Upper lobe of right lung (tissue), 1 donor: ENCODE data around the gene SPRR5. TPM values are rescaled to one million over a fixed set of nuclear protein-coding genes. Genes with fewer than 3 reads are reported as not detected.

Experiments used
- ATAC-seq: fragments of 200-7000 bp; cut with Tn5 transposase; one replicate; pipeline ENCODE4 v1.9.1; 2020; ENCODE audit warnings: mild to moderate bottlenecking, moderate library complexity
- DNase-seq: peaks from one replicate; pipeline ENCODE4 v3.0.0-alpha.2; 2020
- H3K27ac ChIP-seq: fragments of 200-600 bp; one replicate; pipeline ENCODE4 v1.8.0; 2022
- H3K27me3 ChIP-seq: fragments of 200-600 bp; one replicate; pipeline ENCODE4 v1.8.0; 2022; ENCODE audit warnings: mild to moderate bottlenecking
- H3K36me3 ChIP-seq: fragments of 200-600 bp; one replicate; pipeline ENCODE4 v1.8.0; 2022
- H3K4me1 ChIP-seq: fragments of 200-600 bp; one replicate; pipeline ENCODE4 v1.8.0; 2022
- H3K4me3 ChIP-seq: fragments of 200-600 bp; one replicate; pipeline ENCODE4 v1.8.0; 2022; ENCODE audit warnings: mild to moderate bottlenecking
- H3K9me3 ChIP-seq: fragments of 200-600 bp; one replicate; pipeline ENCODE4 v1.8.0; 2022
- CTCF ChIP-seq: fragments of 200-600 bp; IDR thresholded peaks from one replicate; pipeline ENCODE4 v1.8.0; 2022; ENCODE audit warnings: antibody characterized with exemption
- intact Hi-C: fragments of 100-400 bp; cut with DNase I; formaldehyde crosslinking; loops from one replicate; pipeline ENCODE4 v1.11.0; 2022
- total RNA-seq: library from RNA; stranded (reverse); fragmentation: NEBNext Ultra II Directional; extraction: Animal tissue kit (Norgen Biotek cat#: 25700); gene quantifications from one replicate; pipeline ENCODE4 v1.2.1, GENCODE V29; 2021
- donor health status: DM: no; HTN: yes; CAD: no; lungs with severe emphysema.

The SPRR5 gene
- total RNA-seq, 1 donor from 2014 or later = not detected

- no peak for TF ChIP-seq CTCF
- intact Hi-C loops = no loop called here
- ATAC-seq = peak; percentile 49
Measured at GRCh38 chr1:152932170-152932811, 14.7 kb upstream of the SPRR5 start.

GRCh38 chr1:152933196-152933595 is 13.8 kb upstream of the SPRR5 start:
- Histone ChIP-seq H3K4me1 (no peaks in the 10 kb centered on the region), H3K36me3 (no peaks in the 10 kb centered on the region), H3K27ac (no peak overlapping the region), H3K9me3 (no peaks in the 10 kb centered on the region), H3K4me3 (no peak overlapping the region), H3K27me3 (no peaks in the 10 kb centered on the region)
- ATAC-seq (no peak), DNase-seq (no peak)
- intact Hi-C loops = no loop called here
- no peak for TF ChIP-seq CTCF

More at GRCh38 chr1:152932170-152932811, 14.7 kb upstream of the SPRR5 start:
- Histone ChIP-seq H3K27me3 (no peaks in the 10 kb centered on the region), H3K4me1 (no peaks in the 10 kb centered on the region), H3K9me3 (no peaks in the 10 kb centered on the region), H3K27ac (no peak overlapping the region), H3K4me3 (no peak overlapping the region), H3K36me3 (no peaks in the 10 kb centered on the region)
- DNase-seq = no peak

- Histone ChIP-seq H3K27me3 (no peaks in the 10 kb centered on the region), H3K27ac (no peak overlapping the region), H3K4me3 (no peak overlapping the region), H3K9me3 (no peaks in the 10 kb centered on the region), H3K4me1 (no peaks in the 10 kb centered on the region), H3K36me3 (no peaks in the 10 kb centered on the region)
- intact Hi-C loops = no loop called here
- ATAC-seq (no peak), DNase-seq (no peak)
- TF ChIP-seq CTCF = no peak
Measured at GRCh38 chr1:152940614-152941013, 6.4 kb upstream of the SPRR5 start.

DNA sequence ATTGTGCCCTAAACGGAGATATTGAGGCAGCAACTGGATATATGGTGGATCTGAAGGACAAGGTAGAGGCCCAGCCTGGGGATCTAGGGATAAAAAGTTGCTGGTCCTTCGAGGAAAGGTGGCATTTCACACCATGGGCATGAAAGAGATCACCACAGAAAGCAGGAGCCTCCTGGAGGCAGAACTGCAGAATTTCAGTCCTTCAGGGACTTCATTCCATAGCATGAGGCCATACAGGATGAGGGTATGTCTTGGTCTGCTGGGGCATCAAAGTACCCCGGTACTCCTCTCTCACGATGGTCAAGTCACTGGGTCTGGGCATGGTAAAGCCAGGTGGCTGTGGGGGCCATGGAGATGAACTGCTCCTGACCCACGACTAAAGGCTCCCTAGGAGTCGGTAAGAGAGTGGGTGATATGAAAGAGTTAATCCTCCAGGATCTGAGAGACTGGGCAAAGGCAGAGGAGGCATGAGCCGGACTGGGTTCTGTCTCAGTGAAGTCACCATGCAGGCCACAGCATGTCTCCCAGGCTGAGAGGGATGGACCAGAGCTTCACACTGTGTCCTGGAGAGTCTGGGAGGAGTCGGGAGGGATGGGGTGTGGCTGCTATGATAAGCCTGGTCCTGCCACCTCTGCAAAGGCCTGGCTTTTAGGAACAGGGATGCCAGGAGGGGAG is 5.8 kb upstream of the SPRR5 start:
- ATAC-seq = no peak
- Histone ChIP-seq H3K27me3 (no peaks in the 10 kb centered on the region), H3K4me3 (no peak overlapping the region), H3K9me3 (no peaks in the 10 kb centered on the region), H3K27ac (no peak overlapping the region), H3K4me1 (no peaks in the 10 kb centered on the region), H3K36me3 (no peaks in the 10 kb centered on the region)
- DNase-seq = no peak
- TF ChIP-seq CTCF = no peak
- intact Hi-C loops = no loop called here

- no peak for ATAC-seq
- no peaks in the 10 kb centered on the region for H3K9me3 ChIP-seq
- DNase-seq = no peak
- H3K27me3 ChIP-seq = no peaks in the 10 kb centered on the region
- H3K4me3 ChIP-seq = no peak overlapping the region
- H3K4me1 ChIP-seq = no peaks in the 10 kb centered on the region
- H3K36me3 ChIP-seq = no peaks in the 10 kb centered on the region
- TF ChIP-seq CTCF = no peak
- no peak overlapping the region for H3K27ac ChIP-seq
- intact Hi-C loops = no loop called here
Measured at GRCh38 chr1:152942161-152942560, 4.8 kb upstream of the SPRR5 start.
